Loucy (cell line): ENCODE data around the gene TACC3.

Experiments
- CTCF ChIP-seq: fragments of 200-600 bp; sonication (generic); conservative IDR thresholded peaks from 2 replicates; pipeline ENCODE4 v1.5.1; 2014; ENCODE audit warnings: mild to moderate bottlenecking, antibody characterized with exemption, low read length
- EZH2phosphoT487 ChIP-seq: fragments of 200-600 bp; IDR thresholded peaks from 2 replicates; pipeline ENCODE4 v1.6.1; 2018; ENCODE audit warnings: antibody characterized with exemption, mild to moderate bottlenecking, moderate library complexity, borderline replicate concordance

GRCh38 chr4:1691737-1692373 is 29.5 kb upstream of the TACC3 start:
- no peak for TF ChIP-seq CTCF
- TF ChIP-seq EZH2phosphoT487: no peak
